HEK293 (cell line): ENCODE data around the gene NAPSA.

ENCODE experiments used
- ZNF274 ChIP-seq, 2 experiments: fragments of 200-500 bp in 1 of 2; fragments of 450-650 bp in 1 of 2; sonication (Bioruptor generic) in 1 of 2; formaldehyde crosslinking in 1 of 2; IDR thresholded peaks; 2 replicates each; pipeline versions ENCODE4 v1.5.1 to v1.6.1; 2014 to 2016; ENCODE audit warnings: borderline replicate concordance in 1 of 2, inconsistent platforms in 1 of 2, low read length in 1 of 2, missing biosample characterization in 1 of 2, missing genetic modification characterization in 1 of 2
- ZNF292 ChIP-seq: fragments of 450-650 bp; formaldehyde crosslinking; IDR thresholded peaks from 2 replicates; pipeline ENCODE4 v1.5.1; 2016; ENCODE audit warnings: low read depth, missing biosample characterization, missing genetic modification characterization, borderline replicate concordance

DNA sequence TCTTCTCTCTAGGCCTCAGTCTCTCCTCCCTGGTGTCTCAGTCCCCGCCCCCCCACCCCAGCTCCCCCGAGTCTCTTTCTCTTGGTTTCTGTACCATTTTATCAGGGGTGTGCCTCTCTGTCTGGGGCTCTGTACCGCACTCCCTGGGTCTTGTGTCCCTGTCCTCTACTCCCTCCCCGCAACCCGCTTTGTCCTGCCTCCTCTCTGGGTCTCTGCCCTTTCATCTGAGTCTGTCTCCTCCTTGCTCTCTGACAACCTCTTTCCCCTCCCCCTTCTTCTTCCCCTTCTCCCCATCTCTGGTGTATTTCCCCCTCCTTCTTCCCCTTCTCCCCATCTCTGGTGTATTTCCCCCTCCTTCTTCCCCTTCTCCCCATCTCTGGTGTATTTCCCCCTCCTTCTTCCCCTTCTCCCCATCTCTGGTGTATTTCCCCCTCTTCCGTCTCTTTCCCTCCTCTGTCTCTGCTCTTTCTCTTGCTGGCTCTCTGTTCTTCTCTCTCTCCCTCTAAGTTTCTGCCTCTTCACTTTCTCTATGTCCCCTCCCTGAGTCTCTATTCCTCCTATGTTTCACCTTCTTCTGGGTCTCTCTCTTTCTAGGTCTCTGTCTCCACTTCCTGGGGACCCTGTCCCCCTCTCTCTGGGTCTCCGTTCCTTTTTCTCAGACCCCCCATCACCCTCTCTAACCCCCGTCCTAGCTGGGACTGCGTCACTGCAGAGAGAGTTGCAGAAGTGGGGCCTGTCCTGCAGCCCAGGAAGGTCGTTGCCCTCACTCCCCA, 34.0 kb downstream of the NAPSA start:
- TF ChIP-seq ZNF274 (IDR thresholded peaks at IDR 0.05; ENCODE audit: low read length) (no peak), ZNF274 (tag by site-specific recombination; IDR thresholded peaks at IDR 0.05; ENCODE audit: borderline replicate concordance) (no peak), ZNF292 (no peak)
